Stomach (tissue), 9 donors: ENCODE measurements around the gene COPZ2. TPM values are rescaled to one million over a fixed set of nuclear protein-coding genes. Genes with fewer than 3 reads are reported as not detected.
A peak's percentile ranks its signal among the peaks of the same experiment; 100 is the strongest.
"Not testable (repeated sequence)": the region's sequence is repeated elsewhere in the genome, so short reads cannot be mapped to it uniquely, and the experiment has no call there.

Source experiments
- DNase-seq, 2 donors: peaks; one replicate each; pipeline versions ENCODE4 v3.0.0 to v3.0.0-alpha.2; 2013 to 2019
- H3K27ac ChIP-seq, 5 donors: fragments of 200-600 bp in 4 of 5; sonication (generic) in 4 of 5; one replicate each; pipeline ENCODE4 v1.5.1; 2013 to 2019; ENCODE audit warnings: mild to moderate bottlenecking in 1 of 5, moderate library complexity in 1 of 5
- H3K27me3 ChIP-seq, 3 donors: fragments of 200-600 bp; sonication (generic); one replicate each; pipeline ENCODE4 v1.5.1; 2017 to 2019; ENCODE audit warnings: mixed run types in 1 of 3
- H3K36me3 ChIP-seq, 4 donors: fragments of 200-600 bp; sonication (generic); 1 replicate in 3 of 4; 2 replicates in 1 of 4; pipeline ENCODE4 v1.5.1; 2016 to 2019
- H3K4me1 ChIP-seq, 4 donors: fragments of 200-600 bp; sonication (generic); one replicate each; pipeline ENCODE4 v1.5.1; 2016 to 2019
- H3K4me3 ChIP-seq, 4 donors: fragments of 200-600 bp; sonication (generic) in 3 of 4; one replicate each; pipeline ENCODE4 v1.5.1; 2016 to 2019; ENCODE audit warnings: mild to moderate bottlenecking in 1 of 4
- H3K9me3 ChIP-seq, 4 donors: fragments of 200-600 bp; sonication (generic); one replicate each; pipeline ENCODE4 v1.5.1; 2016 to 2019
- CTCF ChIP-seq, 7 experiments: fragments of 450-650 bp in 4 of 7; fragments of 200-600 bp in 3 of 7; sonication (generic) in 3 of 7; IDR thresholded peaks; one replicate each; pipeline ENCODE4 v1.5.1; 2016 to 2019; ENCODE audit warnings: antibody characterized with exemption in 7 of 7, control low read depth in 2 of 7, mild to moderate bottlenecking in 1 of 7
- EP300 ChIP-seq: sonication (generic); formaldehyde crosslinking; IDR thresholded peaks from one replicate; pipeline ENCODE4 v1.6.1; 2017; ENCODE audit warnings: antibody characterized with exemption
- POLR2A ChIP-seq, 4 donors: fragments of 450-650 bp; IDR thresholded peaks; one replicate each; pipeline ENCODE4 v1.6.1; 2016; ENCODE audit warnings: antibody characterized with exemption in 4 of 4, control low read depth in 2 of 4, mild to moderate bottlenecking in 1 of 4, moderate library complexity in 1 of 4
- POLR2AphosphoS5 ChIP-seq, 3 donors: sonication (generic); formaldehyde crosslinking; IDR thresholded peaks; one replicate each; pipeline ENCODE4 v1.6.1; 2016; ENCODE audit warnings: antibody characterized with exemption in 3 of 3
- WGBS, 5 donors: extraction: QIAGEN DNeasy Blood & Tissue Kit in 3 of 5; methylation state at CpG; one replicate each; pipeline versions ENCODE4 v1.1.5 to v1.1.7; 2013 to 2018; 5-methylcytosine and 5-hydroxymethylcytosine counted together
- intact Hi-C: fragments of 100-400 bp; cut with DNase I; formaldehyde crosslinking; loops from one replicate; pipeline ENCODE4 v1.15.1; 2023; ENCODE audit warnings: low total_unique reads
- polyA plus RNA-seq, 3 donors: library from polyadenylated mRNA; stranded (reverse); fragments of 200-250 nt; gene quantifications; one replicate each; pipeline ENCODE4 v1.2.3, GENCODE V29; 2013
- total RNA-seq, 5 donors: library from RNA; depleted of rRNA; stranded (reverse); fragments of >200 nt; gene quantifications; one replicate each; pipeline versions ENCODE4 v1.1.0 to v1.2.3, GENCODE V29; 2014 to 2016
- donor health status: healthy with polysubstance abuse.
- donor health status: Bipolar disorder and iron deficiency.
- donor health status: healthy.

Gene COPZ2
- total and polyA plus RNA-seq, 8 donors: 6.8 to 187 (median 17.0) TPM

GRCh38 chr17:48022901-48023300, 14.7 kb downstream of the COPZ2 start:
- peak overlapping the region in 1 of 5 donors; percentile 86 for H3K27ac ChIP-seq
- 22 to 39% (median 30%) methylated on average over 6 of the region's 6 CpGs for WGBS, 5 donors
- H3K4me3 ChIP-seq: peak overlapping the region; percentile 47 to 57 (median 49)
- TF ChIP-seq POLR2AphosphoS5 (IDR thresholded peaks at IDR 0.05) (no peak), CTCF (IDR thresholded peaks at IDR 0.05) (no peak), EP300 (no peak), POLR2A (IDR thresholded peaks at IDR 0.05) (no peak)
- intact Hi-C loops: no loop called here
- peaks cover 34 to 56% (median 46%) of the 10 kb centered on the region in 4 donors for H3K4me1 ChIP-seq
- no peak for DNase-seq
- H3K9me3 ChIP-seq: no peaks in the 10 kb centered on the region
- H3K27me3 ChIP-seq: peaks cover 0 to 22% (median 11%) of the 10 kb centered on the region in 3 donors
- H3K36me3 ChIP-seq: no peaks in the 10 kb centered on the region

- 64 to 75% (median 68%) methylated on average over 5 of the region's 5 CpGs for WGBS, 5 donors
- Histone ChIP-seq H3K36me3 (no peaks in the 10 kb centered on the region), H3K4me1 (peaks cover 34 to 59% (median 41%) of the 10 kb centered on the region in 4 donors), H3K27ac (no peak overlapping the region), H3K27me3 (peaks cover 0 to 22% (median 11%) of the 10 kb centered on the region in 3 donors), H3K4me3 (no peak overlapping the region), H3K9me3 (no peaks in the 10 kb centered on the region)
- no peak for DNase-seq
- no peak for TF ChIP-seq EP300
- no peak for TF ChIP-seq POLR2A (IDR thresholded peaks at IDR 0.05)
- TF ChIP-seq POLR2AphosphoS5 (IDR thresholded peaks at IDR 0.05): no peak
- no peak for TF ChIP-seq CTCF (IDR thresholded peaks at IDR 0.05)
- intact Hi-C loops: no loop called here
Observed at GRCh38 chr17:48021934-48022333, 15.7 kb downstream of the COPZ2 start.

GRCh38 chr17:48017817-48018158, 19.8 kb downstream of the COPZ2 start:
- H3K36me3 ChIP-seq, H3K4me3 ChIP-seq, H3K9me3 ChIP-seq, DNase-seq: not testable (repeated sequence)
- H3K27me3 ChIP-seq: peaks cover 0 to 35% (median 7%) of the 10 kb centered on the region in 3 donors
- 84 to 94% (median 86%) methylated on average over 4 of the region's 4 CpGs for WGBS, 5 donors
- H3K27ac ChIP-seq: peak overlapping the region in 1 of 5 donors; percentile 44
- intact Hi-C loops: loop anchor here (5.0 kb wide), 1 partner anchor 40 kb away; no protein-coding TSS in a partner anchor
- H3K4me1 ChIP-seq: peaks cover under 1 to 29% (median 1%) of the 10 kb centered on the region in 4 donors

GRCh38 chr17:48016112-48016511, 21.5 kb downstream of the COPZ2 start:
- Histone ChIP-seq H3K27me3 (peaks cover 5 to 48% (median 22%) of the 10 kb centered on the region in 3 donors), H3K4me3 (no peak overlapping the region), H3K9me3 (no peaks in the 10 kb centered on the region), H3K4me1 (peaks cover 14 to 35% (median 15%) of the 10 kb centered on the region in 4 donors), H3K36me3 (no peaks in the 10 kb centered on the region), H3K27ac (no peak overlapping the region)
- DNase-seq: peak in 1 of 2 donors; percentile 49
- TF ChIP-seq EP300 (no peak), POLR2AphosphoS5 (IDR thresholded peaks at IDR 0.05) (no peak), CTCF (IDR thresholded peaks at IDR 0.05) (no peak), POLR2A (IDR thresholded peaks at IDR 0.05) (no peak)
- 55 to 80% (median 62%) methylated on average over 2 of the region's 2 CpGs for WGBS, 5 donors
- intact Hi-C loops: loop anchor here (5.0 kb wide), 1 partner anchor 39 kb away; no protein-coding TSS in a partner anchor

- Histone ChIP-seq H3K9me3 (no peaks in the 10 kb centered on the region), H3K27me3 (peaks cover 5 to 60% (median 27%) of the 10 kb centered on the region in 3 donors), H3K4me1 (peaks cover 14 to 35% (median 15%) of the 10 kb centered on the region in 4 donors), H3K27ac (no peak overlapping the region), H3K4me3 (no peak overlapping the region), H3K36me3 (no peaks in the 10 kb centered on the region)
- intact Hi-C loops: loop anchor here (5.0 kb wide), 1 partner anchor 37 kb away; no protein-coding TSS in a partner anchor
- 66 to 76% (median 73%) methylated on average over 8 of the region's 8 CpGs for WGBS, 5 donors
- no peak for TF ChIP-seq POLR2AphosphoS5 (IDR thresholded peaks at IDR 0.05)
- TF ChIP-seq EP300: no peak
- TF ChIP-seq POLR2A (IDR thresholded peaks at IDR 0.05): no peak
- no peak for TF ChIP-seq CTCF (IDR thresholded peaks at IDR 0.05)
- peak in 1 of 2 donors; percentile 30 for DNase-seq
Observed at GRCh38 chr17:48014595-48015111, 22.9 kb downstream of the COPZ2 start.
